Retinal pigment epithelial cell (primary cell): ENCODE results near the gene KCNQ2.

Experiments
- DNase-seq: peaks from one replicate; pipeline ENCODE4 v3.0.0-alpha.2; 2010; ENCODE audit warnings: low read depth
- H3K4me3 ChIP-seq: 2 replicates; pipeline ENCODE4 v1.5.1; 2011; ENCODE audit warnings: mild to moderate bottlenecking, low read length, control low read depth, moderate library complexity
- TF ChIP-seq, protein P1 (sequence below): conservative IDR thresholded peaks from 2 replicates; pipeline ENCODE4 v1.5.1; 2011; ENCODE audit warnings: low read depth, low read length, control low read depth, inconsistent platforms

The KCNQ2 gene

DNA sequence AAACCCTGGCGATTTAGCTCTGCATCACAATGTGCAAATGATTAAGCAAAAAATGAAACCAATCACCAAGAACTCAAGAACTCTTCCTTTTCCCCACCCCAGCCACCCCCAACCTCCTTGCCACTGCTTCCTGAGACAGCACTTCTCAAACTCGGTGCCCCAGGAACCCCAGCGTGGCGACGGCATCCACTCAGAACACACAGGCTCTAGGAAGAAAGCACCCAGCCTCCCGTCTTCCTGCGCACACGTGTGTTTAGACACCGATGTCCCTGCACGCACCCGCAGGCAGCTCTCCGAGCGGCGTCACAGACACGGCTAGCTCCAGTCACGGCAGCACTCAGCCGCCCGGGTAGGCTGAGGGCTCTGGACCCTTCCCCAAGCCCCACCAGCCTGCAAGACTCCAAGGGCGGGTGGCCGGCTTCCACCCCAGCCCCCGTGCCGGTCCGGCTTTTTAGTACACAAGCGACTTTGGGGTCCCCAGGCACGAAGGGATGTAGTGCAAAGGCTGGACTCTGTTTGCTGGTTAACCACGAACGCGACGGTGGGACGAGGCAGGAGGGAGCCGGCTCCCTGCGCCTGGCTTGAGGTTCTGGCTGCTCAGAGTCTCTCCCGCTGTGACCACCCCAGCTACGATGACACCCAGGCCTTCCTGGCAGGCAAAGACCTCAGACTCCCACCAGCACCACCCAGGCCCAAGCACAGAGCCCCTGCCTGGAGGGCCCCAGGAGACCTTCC, 51.9 kb downstream of the KCNQ2 start:
- TF ChIP-seq, protein P1, sequence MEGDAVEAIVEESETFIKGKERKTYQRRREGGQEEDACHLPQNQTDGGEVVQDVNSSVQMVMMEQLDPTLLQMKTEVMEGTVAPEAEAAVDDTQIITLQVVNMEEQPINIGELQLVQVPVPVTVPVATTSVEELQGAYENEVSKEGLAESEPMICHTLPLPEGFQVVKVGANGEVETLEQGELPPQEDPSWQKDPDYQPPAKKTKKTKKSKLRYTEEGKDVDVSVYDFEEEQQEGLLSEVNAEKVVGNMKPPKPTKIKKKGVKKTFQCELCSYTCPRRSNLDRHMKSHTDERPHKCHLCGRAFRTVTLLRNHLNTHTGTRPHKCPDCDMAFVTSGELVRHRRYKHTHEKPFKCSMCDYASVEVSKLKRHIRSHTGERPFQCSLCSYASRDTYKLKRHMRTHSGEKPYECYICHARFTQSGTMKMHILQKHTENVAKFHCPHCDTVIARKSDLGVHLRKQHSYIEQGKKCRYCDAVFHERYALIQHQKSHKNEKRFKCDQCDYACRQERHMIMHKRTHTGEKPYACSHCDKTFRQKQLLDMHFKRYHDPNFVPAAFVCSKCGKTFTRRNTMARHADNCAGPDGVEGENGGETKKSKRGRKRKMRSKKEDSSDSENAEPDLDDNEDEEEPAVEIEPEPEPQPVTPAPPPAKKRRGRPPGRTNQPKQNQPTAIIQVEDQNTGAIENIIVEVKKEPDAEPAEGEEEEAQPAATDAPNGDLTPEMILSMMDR = no peak
- no peak for DNase-seq
- no peak overlapping the region for H3K4me3 ChIP-seq

DNA sequence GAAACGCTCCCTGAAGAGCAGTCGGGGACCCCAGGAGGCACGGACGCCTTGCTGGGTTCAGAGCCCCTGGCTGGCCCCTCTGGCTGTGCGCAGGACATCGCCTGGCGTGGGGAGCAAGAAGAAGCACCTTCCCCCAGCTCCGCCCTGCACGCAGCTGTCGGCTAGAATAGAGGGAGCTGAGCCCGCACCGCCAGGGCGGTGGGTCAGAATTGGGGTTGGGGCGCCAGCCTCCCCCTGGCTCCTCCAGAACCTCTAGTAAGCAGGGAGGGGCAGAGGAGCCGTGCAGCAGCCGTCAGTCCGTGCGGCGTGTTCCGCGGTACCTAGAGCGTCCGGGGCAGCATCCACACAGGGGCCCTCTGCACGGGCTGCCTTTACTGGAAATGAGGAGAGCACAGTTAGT, 53.2 kb downstream of the KCNQ2 start:
- TF ChIP-seq, protein P1 = no peak
- H3K4me3 ChIP-seq = no peak overlapping the region
- DNase-seq = no peak

DNA sequence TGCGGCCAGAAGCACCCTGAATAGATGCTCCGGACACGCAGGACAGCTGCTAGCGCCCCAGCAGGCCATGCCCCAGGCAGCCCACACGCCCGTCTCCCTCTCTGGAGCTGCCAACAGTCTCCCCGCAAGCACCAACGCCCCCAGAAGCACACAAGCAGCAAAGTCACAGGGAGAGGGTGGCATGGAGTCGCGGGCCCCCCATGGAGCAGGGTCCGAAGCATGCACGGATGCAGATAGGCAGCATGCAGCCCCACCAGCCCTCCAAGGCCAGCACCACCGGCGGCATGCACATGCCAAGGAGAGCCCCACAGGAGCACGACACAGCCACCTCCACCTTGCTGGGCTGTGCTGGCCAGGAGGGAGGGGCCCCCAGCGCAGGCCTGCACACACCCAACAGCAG, 53.8 kb downstream of the KCNQ2 start:
- no peak for DNase-seq
- TF ChIP-seq, protein P1 = no peak
- no peak overlapping the region for H3K4me3 ChIP-seq

DNA sequence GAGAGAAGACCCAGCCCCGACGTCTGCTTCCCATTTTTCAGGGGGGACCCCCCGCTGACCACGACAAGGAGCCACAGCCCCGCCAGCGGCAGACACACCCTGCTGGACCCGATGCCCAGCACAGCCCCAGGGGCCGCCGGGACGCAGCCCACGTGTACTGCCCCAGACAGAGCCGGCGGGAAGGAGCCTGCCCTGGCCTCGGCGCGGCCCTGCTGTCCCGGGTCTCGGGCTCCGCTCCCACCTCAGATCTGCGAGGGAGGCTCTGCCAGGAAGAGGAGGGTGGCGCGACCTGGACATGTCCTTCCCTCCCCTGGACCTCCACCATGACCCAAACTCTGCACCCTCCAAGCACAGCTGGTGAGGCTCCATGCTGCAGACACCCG, 54.7 kb downstream of the KCNQ2 start:
- no peak for DNase-seq
- TF ChIP-seq, protein P1 = no peak
- H3K4me3 ChIP-seq = no peak overlapping the region

DNA sequence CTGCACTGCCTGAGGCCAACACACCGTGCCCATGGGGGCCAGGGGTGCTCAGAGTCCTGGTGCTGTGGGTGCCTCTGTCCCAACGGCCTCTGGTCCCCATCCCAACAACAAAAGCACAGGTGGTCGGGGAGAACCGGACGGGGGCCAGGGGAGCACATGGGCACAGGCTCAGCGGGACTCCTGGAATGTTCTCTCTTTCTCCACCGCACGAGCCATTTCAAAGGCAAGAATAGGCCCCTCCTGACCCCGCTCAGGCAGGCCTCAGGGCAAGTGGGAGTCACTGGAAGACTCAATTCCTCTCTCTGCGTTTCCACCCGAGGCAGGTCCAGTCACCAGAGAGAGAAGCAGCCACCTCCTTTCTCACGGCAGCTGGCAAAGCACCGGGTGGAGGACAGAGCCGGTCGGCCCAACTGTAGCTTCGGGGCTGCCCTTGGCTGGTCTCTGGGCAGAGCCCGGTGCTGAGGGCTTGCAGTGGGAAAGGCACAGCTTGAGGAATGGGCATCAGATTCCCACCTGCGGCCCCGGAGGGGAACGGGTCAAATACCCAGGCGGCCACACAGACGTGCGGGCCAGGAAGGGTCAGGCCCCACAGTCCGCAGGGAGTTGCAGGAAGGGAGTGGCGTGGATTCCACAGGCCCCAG, 55.2 kb downstream of the KCNQ2 start:
- TF ChIP-seq, protein P1 = no peak
- DNase-seq = no peak
- no peak overlapping the region for H3K4me3 ChIP-seq

DNA sequence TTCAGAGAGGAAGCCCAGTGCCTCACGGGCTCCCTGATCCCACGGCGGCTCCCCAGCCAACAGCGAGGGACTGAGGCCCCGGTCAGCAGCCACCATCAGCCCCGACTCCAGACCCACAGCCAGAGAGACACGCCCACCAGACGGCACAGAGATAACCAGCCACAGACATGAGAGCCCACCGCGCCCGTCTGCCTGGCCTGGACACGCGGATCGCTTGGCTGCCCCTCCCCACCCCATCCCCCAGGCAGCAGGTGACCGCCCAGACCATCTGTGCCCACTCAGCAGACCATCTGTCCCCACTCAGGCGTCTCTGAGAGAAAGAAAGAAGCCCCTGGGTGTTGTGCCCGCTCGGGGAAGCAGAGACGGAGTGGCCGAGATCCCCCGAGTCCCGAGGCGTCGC, 55.8 kb downstream of the KCNQ2 start:
- TF ChIP-seq, protein P1 = no peak
- no peak overlapping the region for H3K4me3 ChIP-seq
- DNase-seq = no peak
